ENCODE data around the gene CIROP. TPM values are rescaled to one million over a fixed set of nuclear protein-coding genes. Genes with fewer than 3 reads are reported as not detected.

CIROP gene
- polyA plus RNA-seq, 2 donors: 0.01 TPM; not detected in 1

GRCh38 chr14:23123419-23123818 is 18.6 kb upstream of the CIROP start:
- WGBS, 2 donors: 35% methylated on average over 8 of the region's 8 CpGs
- Histone ChIP-seq H3K27me3 (ENCODE audit: control insufficient read depth in 1 of 2, insufficient read depth in 2 of 2, low read length in 2 of 2) (no peaks in the 10 kb centered on the region), H3K36me3 (ENCODE audit: control insufficient read depth in 2 of 2, insufficient read depth in 2 of 2, low read length in 1 of 2) (peaks cover 0 to 6% of the 10 kb centered on the region in 2 donors), H3K9me3 (ENCODE audit: control insufficient read depth in 2 of 2, insufficient read depth in 1 of 2, low read depth in 1 of 2, low read length in 1 of 2) (no peaks in the 10 kb centered on the region), H3K4me3 (ENCODE audit: low read depth in 1 of 2, low read length in 2 of 2) (no peak overlapping the region), H3K27ac (ENCODE audit: low read depth in 2 of 2, low read length in 1 of 2) (no peak overlapping the region), H3K4me1 (ENCODE audit: control insufficient read depth in 2 of 2, insufficient read depth in 2 of 2, low read length in 1 of 2) (peaks cover 2 to 15% of the 10 kb centered on the region in 2 donors)

DNA sequence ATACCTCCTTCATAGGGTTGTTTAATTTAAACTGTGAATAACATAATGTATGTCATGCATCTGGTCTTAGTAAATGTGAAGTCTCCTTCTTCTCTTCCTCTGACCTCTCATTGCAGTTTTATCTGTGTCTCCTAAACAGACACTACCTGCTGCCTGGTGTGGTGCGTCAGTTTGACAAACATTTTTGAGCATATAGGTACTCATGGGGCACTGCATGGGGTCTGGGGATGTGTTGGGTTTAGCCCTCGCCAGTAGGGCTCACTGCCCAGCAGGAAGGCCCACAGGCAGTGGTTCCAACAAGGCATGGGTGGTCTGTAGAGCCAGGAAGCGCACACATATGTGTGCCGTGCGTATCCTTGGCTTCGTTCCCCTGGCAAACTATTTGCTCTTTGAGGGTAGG is 17.3 kb upstream of the CIROP start:
- Histone ChIP-seq H3K36me3 (ENCODE audit: control insufficient read depth in 2 of 2, insufficient read depth in 2 of 2, low read length in 1 of 2) (peaks cover 0 to 4% of the 10 kb centered on the region in 2 donors), H3K9me3 (ENCODE audit: control insufficient read depth in 2 of 2, insufficient read depth in 1 of 2, low read depth in 1 of 2, low read length in 1 of 2) (no peaks in the 10 kb centered on the region), H3K4me3 (ENCODE audit: low read depth in 1 of 2, low read length in 2 of 2) (no peak overlapping the region), H3K4me1 (ENCODE audit: control insufficient read depth in 2 of 2, insufficient read depth in 2 of 2, low read length in 1 of 2) (peaks cover 2 to 11% of the 10 kb centered on the region in 2 donors), H3K27me3 (ENCODE audit: control insufficient read depth in 1 of 2, insufficient read depth in 2 of 2, low read length in 2 of 2) (no peaks in the 10 kb centered on the region), H3K27ac (ENCODE audit: low read depth in 2 of 2, low read length in 1 of 2) (no peak overlapping the region)
- 91% methylated on average over 6 of the region's 6 CpGs for WGBS, 2 donors

DNA sequence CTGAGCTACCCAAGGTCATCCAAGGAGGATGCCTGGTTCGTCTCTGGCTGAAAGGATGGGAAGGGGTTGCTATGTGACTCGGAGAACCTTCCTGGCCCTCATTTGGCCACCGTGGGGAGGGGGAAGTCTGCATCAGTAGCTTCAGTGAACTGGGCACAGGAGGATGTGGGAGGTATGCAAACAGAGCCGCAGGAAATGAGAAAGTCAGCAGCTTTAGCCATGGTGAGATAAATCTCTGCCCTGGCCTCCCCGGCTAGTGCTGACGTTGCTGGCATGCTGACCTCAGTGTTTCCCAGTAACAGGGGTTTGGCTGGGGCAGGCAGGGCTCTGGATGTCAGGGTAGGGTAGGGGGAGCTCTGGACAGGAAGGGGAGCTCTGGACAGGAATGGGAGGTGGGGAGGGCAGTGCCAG is 16.6 kb upstream of the CIROP start:
- Histone ChIP-seq H3K4me3 (ENCODE audit: low read depth in 1 of 2, low read length in 2 of 2) (no peak overlapping the region), H3K36me3 (ENCODE audit: control insufficient read depth in 2 of 2, insufficient read depth in 2 of 2, low read length in 1 of 2) (no peaks in the 10 kb centered on the region), H3K27me3 (ENCODE audit: control insufficient read depth in 1 of 2, insufficient read depth in 2 of 2, low read length in 2 of 2) (no peaks in the 10 kb centered on the region), H3K27ac (ENCODE audit: low read depth in 2 of 2, low read length in 1 of 2) (no peak overlapping the region), H3K9me3 (ENCODE audit: control insufficient read depth in 2 of 2, insufficient read depth in 1 of 2, low read depth in 1 of 2, low read length in 1 of 2) (no peaks in the 10 kb centered on the region), H3K4me1 (ENCODE audit: control insufficient read depth in 2 of 2, insufficient read depth in 2 of 2, low read length in 1 of 2) (peaks cover 2 to 11% of the 10 kb centered on the region in 2 donors)
- WGBS, 2 donors: 42 to 56% methylated on average over 6 of the region's 6 CpGs

GRCh38 chr14:23120541-23121251 is 15.9 kb upstream of the CIROP start:
- no peak overlapping the region for H3K27ac ChIP-seq (ENCODE audit: low read depth in 2 of 2, low read length in 1 of 2)
- H3K9me3 ChIP-seq (ENCODE audit: control insufficient read depth in 2 of 2, insufficient read depth in 1 of 2, low read depth in 1 of 2, low read length in 1 of 2): no peaks in the 10 kb centered on the region
- no peak overlapping the region for H3K4me3 ChIP-seq (ENCODE audit: low read depth in 1 of 2, low read length in 2 of 2)
- 17 to 19% methylated on average over 9 of the region's 9 CpGs for WGBS, 2 donors
- H3K27me3 ChIP-seq (ENCODE audit: control insufficient read depth in 1 of 2, insufficient read depth in 2 of 2, low read length in 2 of 2): no peaks in the 10 kb centered on the region
- H3K4me1 ChIP-seq (ENCODE audit: control insufficient read depth in 2 of 2, insufficient read depth in 2 of 2, low read length in 1 of 2): peaks cover 2 to 11% of the 10 kb centered on the region in 2 donors
- no peaks in the 10 kb centered on the region for H3K36me3 ChIP-seq (ENCODE audit: control insufficient read depth in 2 of 2, insufficient read depth in 2 of 2, low read length in 1 of 2)

DNA sequence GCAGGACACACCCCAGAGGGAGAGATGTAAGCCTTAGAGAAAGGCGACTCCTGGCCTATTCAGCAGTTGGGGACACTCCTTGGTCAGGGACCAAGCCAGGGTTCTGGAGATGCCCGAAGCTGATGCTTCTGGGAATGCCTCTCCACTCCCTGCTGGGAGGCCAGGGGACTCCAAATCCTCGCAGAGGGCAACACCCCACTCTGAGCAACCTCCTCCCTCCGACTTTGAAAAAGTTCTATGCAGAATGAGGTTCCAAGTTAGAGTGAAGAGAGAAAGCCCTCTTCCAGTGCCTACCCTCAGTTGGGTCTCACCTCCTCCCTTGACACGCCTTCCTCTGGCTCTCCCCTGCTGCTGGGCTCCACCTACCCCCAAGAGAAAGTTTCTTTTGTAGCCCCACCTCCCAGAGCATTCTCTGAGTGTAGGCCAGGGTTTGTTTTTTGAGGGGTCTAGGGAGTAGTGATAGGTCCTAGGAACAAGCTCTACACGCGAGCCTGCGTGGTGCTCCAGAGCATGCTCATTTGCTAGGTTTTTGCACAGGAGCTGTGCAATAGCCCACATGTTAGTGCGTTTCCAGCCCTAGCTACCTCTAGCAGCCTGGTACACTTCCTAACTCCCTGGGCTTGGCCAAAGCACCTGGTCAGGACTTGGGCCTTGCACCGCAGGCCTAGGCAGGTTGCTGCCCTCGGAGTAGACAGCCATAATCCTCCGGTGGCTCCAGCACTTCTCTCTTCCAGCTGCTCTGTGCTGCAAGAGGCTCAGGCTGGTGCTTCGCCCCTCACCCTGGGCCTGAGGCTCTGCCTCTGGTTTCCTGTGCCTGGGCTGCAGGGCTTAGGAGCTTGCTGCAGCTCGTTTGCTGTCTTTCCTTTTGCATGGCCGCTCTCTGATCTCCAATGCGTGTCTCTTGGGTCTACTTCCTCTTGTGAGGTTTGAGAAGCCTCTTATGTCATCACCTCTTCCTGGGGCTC is 14.9 kb upstream of the CIROP start:
- H3K36me3 ChIP-seq (ENCODE audit: control insufficient read depth in 2 of 2, insufficient read depth in 2 of 2, low read length in 1 of 2): no peaks in the 10 kb centered on the region
- H3K9me3 ChIP-seq (ENCODE audit: control insufficient read depth in 2 of 2, insufficient read depth in 1 of 2, low read depth in 1 of 2, low read length in 1 of 2): no peaks in the 10 kb centered on the region
- H3K27ac ChIP-seq (ENCODE audit: low read depth in 2 of 2, low read length in 1 of 2): no peak overlapping the region
- 67 to 70% methylated on average over 16 of the region's 16 CpGs for WGBS, 2 donors
- H3K4me3 ChIP-seq (ENCODE audit: low read depth in 1 of 2, low read length in 2 of 2): no peak overlapping the region
- peaks cover 2 to 13% of the 10 kb centered on the region in 2 donors for H3K4me1 ChIP-seq (ENCODE audit: control insufficient read depth in 2 of 2, insufficient read depth in 2 of 2, low read length in 1 of 2)
- H3K27me3 ChIP-seq (ENCODE audit: control insufficient read depth in 1 of 2, insufficient read depth in 2 of 2, low read length in 2 of 2): no peaks in the 10 kb centered on the region

DNA sequence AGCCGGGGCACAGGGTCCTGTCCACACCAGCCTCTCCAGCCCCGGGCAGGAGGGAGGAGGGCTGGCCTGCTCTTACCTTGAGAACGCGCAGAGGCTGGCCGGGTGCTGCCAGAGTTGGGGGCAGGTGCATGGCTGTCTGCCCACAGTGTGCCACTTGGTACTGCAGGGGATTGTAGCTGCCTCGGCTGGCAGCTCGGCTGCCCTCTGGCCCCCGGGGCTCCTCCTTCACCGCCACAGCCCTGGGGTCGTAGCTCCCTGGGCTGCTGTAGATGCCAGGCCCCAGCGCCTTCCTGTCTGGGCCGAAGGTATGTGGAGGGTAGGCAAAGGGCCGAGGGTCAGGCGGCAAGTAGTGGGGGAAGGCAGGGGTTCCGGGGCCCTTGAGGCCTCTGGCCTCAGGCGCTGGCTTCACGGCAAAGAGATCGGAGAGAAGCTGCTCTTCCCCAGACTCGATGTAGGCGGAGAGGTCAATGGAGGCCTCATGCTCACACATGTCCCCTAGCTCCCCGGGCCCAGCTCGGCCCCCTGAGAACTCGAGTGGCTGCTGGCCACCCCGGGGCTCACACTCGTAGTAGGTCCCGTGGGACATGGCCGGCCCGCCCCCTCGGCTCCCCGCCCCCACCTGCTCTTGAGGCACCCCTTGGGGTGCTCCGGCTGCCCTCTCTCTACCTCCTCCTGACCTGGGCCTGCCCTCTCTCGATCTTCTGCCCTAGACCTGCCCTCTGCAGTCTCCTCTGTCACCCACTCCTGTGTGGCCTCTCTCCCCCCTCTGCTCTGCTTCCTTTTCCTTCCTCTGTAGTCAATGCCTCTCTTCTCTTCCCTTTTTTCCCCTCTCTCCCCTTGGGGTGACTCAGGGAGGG is 13.9 kb upstream of the CIROP start, which contains the start of gene CEBPE:
Gene CEBPE, minus strand, starts transcription at position 750 of the 857 bp plus-strand sequence. Its CDS starts 164 bp downstream, at position 586.
- H3K27me3 ChIP-seq (ENCODE audit: control insufficient read depth in 1 of 2, insufficient read depth in 2 of 2, low read length in 2 of 2): no peaks in the 10 kb centered on the region
- peaks cover 0 to 10% of the 10 kb centered on the region in 2 donors for H3K4me1 ChIP-seq (ENCODE audit: control insufficient read depth in 2 of 2, insufficient read depth in 2 of 2, low read length in 1 of 2)
- H3K27ac ChIP-seq (ENCODE audit: low read depth in 2 of 2, low read length in 1 of 2): no peak within 1 kb of the TSS
- WGBS, 2 donors: 82% methylated on average over 28 to 32 of the region's 32 CpGs
- no peaks in the 10 kb centered on the region for H3K9me3 ChIP-seq (ENCODE audit: control insufficient read depth in 2 of 2, insufficient read depth in 1 of 2, low read depth in 1 of 2, low read length in 1 of 2)
- no peaks in the 10 kb centered on the region for H3K36me3 ChIP-seq (ENCODE audit: control insufficient read depth in 2 of 2, insufficient read depth in 2 of 2, low read length in 1 of 2)
- H3K4me3 ChIP-seq (ENCODE audit: low read depth in 1 of 2, low read length in 2 of 2): no peak within 1 kb of the TSS

DNA sequence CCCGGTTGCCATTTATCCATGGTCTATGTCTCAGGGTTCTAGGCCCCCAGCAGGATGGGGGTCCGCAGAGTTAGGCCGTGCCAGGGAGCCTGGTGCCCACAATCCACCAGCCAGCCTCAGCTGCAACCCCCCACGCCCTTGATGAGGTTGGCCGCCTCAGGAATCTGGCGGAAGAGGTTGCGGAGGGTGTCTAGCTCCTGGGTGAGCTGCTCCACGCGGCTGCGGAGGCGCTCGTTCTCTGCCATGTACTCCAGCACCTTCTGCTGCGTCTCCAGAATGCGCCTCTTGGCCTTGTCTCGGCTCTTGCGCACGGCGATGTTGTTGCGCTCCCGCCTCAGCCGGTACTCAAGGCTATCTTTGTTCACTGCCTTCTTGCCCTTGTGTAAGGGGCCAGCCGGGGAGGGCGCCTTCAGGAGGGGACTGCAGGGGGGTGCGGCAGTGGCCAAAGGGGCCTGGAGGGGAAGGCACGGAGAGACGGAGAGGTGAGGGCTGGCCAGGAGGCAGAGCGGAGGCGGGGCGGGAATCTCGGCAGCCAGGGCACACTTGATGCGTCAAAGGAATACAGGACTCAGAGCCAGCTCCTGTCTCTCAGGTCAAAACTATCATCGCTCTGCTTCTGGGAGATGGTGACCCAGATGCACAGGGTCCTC is 12.7 kb upstream of the CIROP start:
- no peak overlapping the region for H3K27ac ChIP-seq (ENCODE audit: low read depth in 2 of 2, low read length in 1 of 2)
- H3K9me3 ChIP-seq (ENCODE audit: control insufficient read depth in 2 of 2, insufficient read depth in 1 of 2, low read depth in 1 of 2, low read length in 1 of 2): peaks cover 0 to 2% of the 10 kb centered on the region in 2 donors
- 90 to 91% methylated on average over 32 of the region's 32 CpGs for WGBS, 2 donors
- H3K36me3 ChIP-seq (ENCODE audit: control insufficient read depth in 2 of 2, insufficient read depth in 2 of 2, low read length in 1 of 2): no peaks in the 10 kb centered on the region
- H3K4me3 ChIP-seq (ENCODE audit: low read depth in 1 of 2, low read length in 2 of 2): no peak overlapping the region
- peaks cover 0 to 2% of the 10 kb centered on the region in 2 donors for H3K4me1 ChIP-seq (ENCODE audit: control insufficient read depth in 2 of 2, insufficient read depth in 2 of 2, low read length in 1 of 2)
- H3K27me3 ChIP-seq (ENCODE audit: control insufficient read depth in 1 of 2, insufficient read depth in 2 of 2, low read length in 2 of 2): no peaks in the 10 kb centered on the region

DNA sequence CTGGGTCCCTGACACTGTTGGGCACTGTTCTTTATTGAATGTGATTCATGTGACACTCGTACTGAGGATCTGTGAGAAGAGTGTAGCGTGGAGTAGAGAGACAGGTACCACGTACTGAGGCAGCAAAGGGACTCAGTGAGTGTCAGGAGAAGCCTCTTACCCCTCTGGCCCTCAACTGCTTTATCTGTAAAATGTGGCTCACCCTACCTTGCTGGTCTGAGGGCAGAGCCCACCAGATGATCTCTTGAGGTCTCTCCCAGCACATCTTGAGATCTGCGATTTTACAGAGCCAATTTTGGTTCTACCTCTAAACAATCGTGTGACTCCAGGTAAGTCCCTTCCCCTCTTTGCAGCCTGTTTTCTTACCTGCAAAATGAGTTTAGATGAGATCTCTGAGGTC is 11.1 kb upstream of the CIROP start:
- Histone ChIP-seq H3K9me3 (ENCODE audit: control insufficient read depth in 2 of 2, insufficient read depth in 1 of 2, low read depth in 1 of 2, low read length in 1 of 2) (peaks cover 0 to 2% of the 10 kb centered on the region in 2 donors), H3K36me3 (ENCODE audit: control insufficient read depth in 2 of 2, insufficient read depth in 2 of 2, low read length in 1 of 2) (no peaks in the 10 kb centered on the region), H3K27me3 (ENCODE audit: control insufficient read depth in 1 of 2, insufficient read depth in 2 of 2, low read length in 2 of 2) (no peaks in the 10 kb centered on the region), H3K27ac (ENCODE audit: low read depth in 2 of 2, low read length in 1 of 2) (no peak overlapping the region), H3K4me3 (ENCODE audit: low read depth in 1 of 2, low read length in 2 of 2) (no peak overlapping the region), H3K4me1 (ENCODE audit: control insufficient read depth in 2 of 2, insufficient read depth in 2 of 2, low read length in 1 of 2) (peaks cover 0 to 2% of the 10 kb centered on the region in 2 donors)
- WGBS, 2 donors: 83 to 89% methylated on average over 5 of the region's 5 CpGs
